HEK293 (cell line): ENCODE data around the gene IGFLR1.
A peak's percentile ranks its signal among the peaks of the same experiment; 100 is the strongest.

Experiments used
- BCL6B ChIP-seq: fragments of 450-650 bp; formaldehyde crosslinking; IDR thresholded peaks from 2 replicates; pipeline ENCODE4 v1.5.1; 2017; ENCODE audit warnings: missing biosample characterization, missing genetic modification characterization
- CTCF ChIP-seq: fragments of 450-650 bp; formaldehyde crosslinking; IDR thresholded peaks from 2 replicates; pipeline ENCODE4 v1.5.1; 2016; ENCODE audit warnings: missing biosample characterization, missing genetic modification characterization
- GFI1B ChIP-seq: fragments of 450-650 bp; formaldehyde crosslinking; IDR thresholded peaks from 2 replicates; pipeline ENCODE4 v1.5.1; 2016; ENCODE audit warnings: missing biosample characterization, missing genetic modification characterization
- KLF7 ChIP-seq: fragments of 450-650 bp; formaldehyde crosslinking; IDR thresholded peaks from 2 replicates; pipeline ENCODE4 v1.5.1; 2016; ENCODE audit warnings: missing biosample characterization, missing genetic modification characterization, borderline replicate concordance
- PRDM10 ChIP-seq: fragments of 450-650 bp; formaldehyde crosslinking; IDR thresholded peaks from 2 replicates; pipeline ENCODE4 v1.5.1; 2016; ENCODE audit warnings: missing biosample characterization, missing genetic modification characterization
- SCRT1 ChIP-seq: fragments of 450-650 bp; formaldehyde crosslinking; IDR thresholded peaks from 2 replicates; pipeline ENCODE4 v1.5.1; 2016; ENCODE audit warnings: missing biosample characterization, missing genetic modification characterization, borderline replicate concordance
- YY2 ChIP-seq: fragments of 450-650 bp; formaldehyde crosslinking; IDR thresholded peaks from 2 replicates; pipeline ENCODE4 v1.5.1; 2016; ENCODE audit warnings: missing biosample characterization, missing genetic modification characterization
- ZBTB1 ChIP-seq: fragments of 450-650 bp; formaldehyde crosslinking; IDR thresholded peaks from 2 replicates; pipeline ENCODE4 v1.5.1; 2016; ENCODE audit warnings: missing biosample characterization, missing genetic modification characterization
- ZFHX2 ChIP-seq: fragments of 450-650 bp; formaldehyde crosslinking; conservative IDR thresholded peaks from 2 replicates; pipeline ENCODE4 v1.5.1; 2016; ENCODE audit warnings: missing biosample characterization, missing genetic modification characterization
- ZFP69B ChIP-seq: fragments of 450-650 bp; formaldehyde crosslinking; IDR thresholded peaks from 2 replicates; pipeline ENCODE4 v1.5.1; 2016; ENCODE audit warnings: missing biosample characterization, missing genetic modification characterization
- ZNF202 ChIP-seq: fragments of 450-650 bp; formaldehyde crosslinking; IDR thresholded peaks from 2 replicates; pipeline ENCODE4 v1.5.1; 2016; ENCODE audit warnings: missing biosample characterization, missing genetic modification characterization, borderline replicate concordance
- ZNF24 ChIP-seq: fragments of 450-650 bp; formaldehyde crosslinking; IDR thresholded peaks from 2 replicates; pipeline ENCODE4 v1.5.1; 2016; ENCODE audit warnings: missing biosample characterization, missing genetic modification characterization
- ZNF274 ChIP-seq, 2 experiments: fragments of 200-500 bp in 1 of 2; fragments of 450-650 bp in 1 of 2; sonication (Bioruptor generic) in 1 of 2; formaldehyde crosslinking in 1 of 2; IDR thresholded peaks; 2 replicates each; pipeline versions ENCODE4 v1.5.1 to v1.6.1; 2014 to 2016; ENCODE audit warnings: borderline replicate concordance in 1 of 2, inconsistent platforms in 1 of 2, low read length in 1 of 2, missing biosample characterization in 1 of 2, missing genetic modification characterization in 1 of 2
- ZNF350 ChIP-seq: fragments of 450-650 bp; formaldehyde crosslinking; IDR thresholded peaks from 2 replicates; pipeline ENCODE4 v1.5.0; 2017; ENCODE audit warnings: missing biosample characterization, mild to moderate bottlenecking, missing genetic modification characterization
- ZNF416 ChIP-seq: fragments of 450-650 bp; formaldehyde crosslinking; IDR thresholded peaks from 2 replicates; pipeline ENCODE4 v1.5.1; 2016; ENCODE audit warnings: missing biosample characterization, missing genetic modification characterization
- ZNF510 ChIP-seq: fragments of 450-650 bp; formaldehyde crosslinking; IDR thresholded peaks from 2 replicates; pipeline ENCODE4 v1.5.1; 2018; ENCODE audit warnings: mild to moderate bottlenecking, missing genetic modification characterization, missing biosample characterization; ENCODE audit not compliant: insufficient replicate concordance
- ZNF544 ChIP-seq: fragments of 450-650 bp; formaldehyde crosslinking; IDR thresholded peaks from 2 replicates; pipeline ENCODE4 v1.5.0; 2017; ENCODE audit warnings: missing biosample characterization, missing genetic modification characterization
- ZNF560 ChIP-seq: fragments of 450-650 bp; formaldehyde crosslinking; IDR thresholded peaks from 2 replicates; pipeline ENCODE4 v1.5.1; 2017; ENCODE audit warnings: missing biosample characterization, missing genetic modification characterization, borderline replicate concordance
- ZNF585B ChIP-seq: fragments of 450-650 bp; formaldehyde crosslinking; IDR thresholded peaks from 2 replicates; pipeline ENCODE4 v1.5.1; 2016; ENCODE audit warnings: missing biosample characterization, missing genetic modification characterization
- ZNF600 ChIP-seq: fragments of 450-650 bp; formaldehyde crosslinking; IDR thresholded peaks from 2 replicates; pipeline ENCODE4 v1.5.1; 2016; ENCODE audit warnings: missing biosample characterization, missing genetic modification characterization
- ZNF624 ChIP-seq: fragments of 450-650 bp; formaldehyde crosslinking; IDR thresholded peaks from 2 replicates; pipeline ENCODE4 v1.5.1; 2017; ENCODE audit warnings: missing biosample characterization, missing genetic modification characterization
- ZNF626 ChIP-seq: fragments of 450-650 bp; sonication (Bioruptor Pico); formaldehyde crosslinking; IDR thresholded peaks from 2 replicates; pipeline ENCODE4 v1.5.1; 2018; ENCODE audit warnings: missing biosample characterization, missing genetic modification characterization, inconsistent platforms
- ZNF677 ChIP-seq: fragments of 450-650 bp; IDR thresholded peaks from 2 replicates; pipeline ENCODE4 v1.5.0; 2018; ENCODE audit warnings: missing biosample characterization, mild to moderate bottlenecking, missing genetic modification characterization, moderate library complexity
- ZNF777 ChIP-seq: fragments of 450-650 bp; formaldehyde crosslinking; IDR thresholded peaks from 2 replicates; pipeline ENCODE4 v1.5.1; 2017; ENCODE audit warnings: missing biosample characterization, missing genetic modification characterization, borderline replicate concordance
- ZNF830 ChIP-seq: fragments of 450-650 bp; IDR thresholded peaks from 2 replicates; pipeline ENCODE4 v1.5.0; 2018; ENCODE audit warnings: missing biosample characterization, missing genetic modification characterization, low read depth, mild to moderate bottlenecking, moderate library complexity
- ZNF837 ChIP-seq: fragments of 450-650 bp; formaldehyde crosslinking; IDR thresholded peaks from 2 replicates; pipeline ENCODE4 v1.5.1; 2016; ENCODE audit warnings: missing biosample characterization, missing genetic modification characterization
- ZXDB ChIP-seq: fragments of 450-650 bp; formaldehyde crosslinking; IDR thresholded peaks from 2 replicates; pipeline ENCODE4 v1.5.1; 2016; ENCODE audit warnings: missing biosample characterization, missing genetic modification characterization
- TF ChIP-seq, protein P1 (sequence below): fragments of 450-650 bp; IDR thresholded peaks from 2 replicates; pipeline ENCODE4 v1.5.1; 2018; ENCODE audit warnings: missing biosample characterization, missing genetic modification characterization
- TF ChIP-seq, protein P2 (sequence below): fragments of 450-650 bp; formaldehyde crosslinking; IDR thresholded peaks from 2 replicates; pipeline ENCODE4 v1.5.1; 2017; ENCODE audit warnings: missing biosample characterization, missing genetic modification characterization

Gene IGFLR1

GRCh38 chr19:35748106-35749020 is 6.1 kb upstream of the IGFLR1 start, which contains the start of gene LIN37 (continued):
- TF ChIP-seq ZNF830 (no peak), ZFP69B (tag by site-specific recombination) (peak; percentile 43; the same call in 1 of the 2 replicates), ZFHX2 (tag by site-specific recombination) (peak; percentile 77), ZNF624 (tag by site-specific recombination) (no peak), GFI1B (tag by site-specific recombination) (no peak; the same call in 1 of the 2 replicates), PRDM10 (tag by site-specific recombination) (peak; percentile 96), ZNF600 (tag by site-specific recombination) (peak; percentile 87), BCL6B (tag by site-specific recombination) (no peak), ZXDB (peak; percentile 94), ZNF510 (tag by site-specific recombination) (no peak), ZNF837 (tag by site-specific recombination) (no peak), ZNF677 (tag by site-specific recombination) (no peak), YY2 (tag by site-specific recombination) (no peak), KLF7 (tag by site-specific recombination) (peak; percentile 84; the same call in 1 of the 2 replicates), ZNF544 (tag by site-specific recombination) (no peak), ZNF777 (tag by site-specific recombination) (peak; percentile 96), ZNF585B (tag by site-specific recombination) (no peak), ZNF560 (tag by site-specific recombination) (no peak), ZBTB1 (tag by site-specific recombination) (no peak), CTCF (tag by site-specific recombination) (no peak), ZNF274 (IDR thresholded peaks at IDR 0.05; ENCODE audit: low read length) (no peak), ZNF274 (tag by site-specific recombination; IDR thresholded peaks at IDR 0.05; ENCODE audit: borderline replicate concordance) (no peak), SCRT1 (no peak), ZNF24 (tag by site-specific recombination) (no peak), ZNF202 (tag by site-specific recombination) (no peak), ZNF416 (no peak), ZNF626 (no peak), ZNF350 (tag by site-specific recombination) (no peak)
- TF ChIP-seq, protein P1, sequence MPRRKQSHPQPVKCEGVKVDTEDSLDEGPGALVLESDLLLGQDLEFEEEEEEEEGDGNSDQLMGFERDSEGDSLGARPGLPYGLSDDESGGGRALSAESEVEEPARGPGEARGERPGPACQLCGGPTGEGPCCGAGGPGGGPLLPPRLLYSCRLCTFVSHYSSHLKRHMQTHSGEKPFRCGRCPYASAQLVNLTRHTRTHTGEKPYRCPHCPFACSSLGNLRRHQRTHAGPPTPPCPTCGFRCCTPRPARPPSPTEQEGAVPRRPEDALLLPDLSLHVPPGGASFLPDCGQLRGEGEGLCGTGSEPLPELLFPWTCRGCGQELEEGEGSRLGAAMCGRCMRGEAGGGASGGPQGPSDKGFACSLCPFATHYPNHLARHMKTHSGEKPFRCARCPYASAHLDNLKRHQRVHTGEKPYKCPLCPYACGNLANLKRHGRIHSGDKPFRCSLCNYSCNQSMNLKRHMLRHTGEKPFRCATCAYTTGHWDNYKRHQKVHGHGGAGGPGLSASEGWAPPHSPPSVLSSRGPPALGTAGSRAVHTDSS (tag by site-specific recombination): peak; percentile 87
- TF ChIP-seq, protein P2, sequence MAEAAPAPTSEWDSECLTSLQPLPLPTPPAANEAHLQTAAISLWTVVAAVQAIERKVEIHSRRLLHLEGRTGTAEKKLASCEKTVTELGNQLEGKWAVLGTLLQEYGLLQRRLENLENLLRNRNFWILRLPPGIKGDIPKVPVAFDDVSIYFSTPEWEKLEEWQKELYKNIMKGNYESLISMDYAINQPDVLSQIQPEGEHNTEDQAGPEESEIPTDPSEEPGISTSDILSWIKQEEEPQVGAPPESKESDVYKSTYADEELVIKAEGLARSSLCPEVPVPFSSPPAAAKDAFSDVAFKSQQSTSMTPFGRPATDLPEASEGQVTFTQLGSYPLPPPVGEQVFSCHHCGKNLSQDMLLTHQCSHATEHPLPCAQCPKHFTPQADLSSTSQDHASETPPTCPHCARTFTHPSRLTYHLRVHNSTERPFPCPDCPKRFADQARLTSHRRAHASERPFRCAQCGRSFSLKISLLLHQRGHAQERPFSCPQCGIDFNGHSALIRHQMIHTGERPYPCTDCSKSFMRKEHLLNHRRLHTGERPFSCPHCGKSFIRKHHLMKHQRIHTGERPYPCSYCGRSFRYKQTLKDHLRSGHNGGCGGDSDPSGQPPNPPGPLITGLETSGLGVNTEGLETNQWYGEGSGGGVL (tag by site-specific recombination): no peak
